ENCODE data around the gene LBX2. TPM values are rescaled to one million over a fixed set of nuclear protein-coding genes. Genes with fewer than 3 reads are reported as not detected.

Gene LBX2
- total and polyA plus RNA-seq, 2 experiments from 2014 or later: 0.24 to 0.57 TPM

GRCh38 chr2:74501335-74502071 is 2.1 kb upstream of the LBX2 start:
- H3K27ac Mint-ChIP-seq: no peak overlapping the region
- peak; percentile 55 for DNase-seq (ENCODE audit: low spot score)
- H3K27me3 ChIP-seq (ENCODE audit: insufficient read depth): peaks cover 100% of the 10 kb centered on the region

More at GRCh38 chr2:74501335-74502071, 2.1 kb upstream of the LBX2 start:
- H3K4me3 Mint-ChIP-seq: peak overlapping the region; percentile 86
- H3K4me1 ChIP-seq (ENCODE audit: insufficient read depth): peaks cover 52% of the 10 kb centered on the region
- no peak for ATAC-seq
- peaks cover 7% of the 10 kb centered on the region; the same call in 1 of the 2 replicates for H3K36me3 ChIP-seq (ENCODE audit: insufficient read depth)
- TF ChIP-seq EZH2 (IDR thresholded peaks at IDR 0.05; ENCODE audit: low read depth, unreplicated experiment) (peak; percentile 83), REST (IDR thresholded peaks at IDR 0.05; ENCODE audit: unreplicated experiment) (peak; percentile 52), CTCF (conservative IDR thresholded peaks at IDR 0.05; ENCODE audit: low read depth in 2 of 2) (no peak), EZH2phosphoT487 (IDR thresholded peaks at IDR 0.05; ENCODE audit: unreplicated experiment) (no peak), ZNF331 (CRISPR knock-in tag; IDR thresholded peaks at IDR 0.05; ENCODE audit: low read depth) (no peak), STAT1 (IDR thresholded peaks at IDR 0.05; ENCODE audit: unreplicated experiment) (no peak)
- peak overlapping the region; percentile 71 for H3K4me3 ChIP-seq
- no peak overlapping the region for H3K27ac ChIP-seq (ENCODE audit: low read depth)
- H3F3A ChIP-seq (replicated peaks; ENCODE audit: low read depth): peaks cover 43% of the 10 kb centered on the region
- peaks cover 22% of the 10 kb centered on the region for H3K36me3 Mint-ChIP-seq (ENCODE audit: low read depth)
- peaks cover 5% of the 10 kb centered on the region for H3K79me2 ChIP-seq (replicated peaks; ENCODE audit: insufficient read depth)
- no peaks in the 10 kb centered on the region for H3K9me2 ChIP-seq (ENCODE audit: insufficient read depth)
- peak overlapping the region; percentile 96; the same call in 1 of the 2 replicates for H2AFZ ChIP-seq
- peaks cover 55% of the 10 kb centered on the region for H3K4me1 Mint-ChIP-seq
- H4K20me1 ChIP-seq (replicated peaks; ENCODE audit: insufficient read depth): peaks cover 11% of the 10 kb centered on the region
- no peaks in the 10 kb centered on the region for H3K9me3 Mint-ChIP-seq
- H3K27me3 Mint-ChIP-seq (ENCODE audit: insufficient read depth, low read depth, poor library complexity): peaks cover 99% of the 10 kb centered on the region
- H3K4me2 ChIP-seq: peak overlapping the region; percentile 95
